PC-9 (cell line): ENCODE measurements around the gene XPNPEP3.

Experiments used
- CTCF ChIP-seq: fragments of 200-600 bp; sonication (generic); conservative IDR thresholded peaks from 2 replicates; pipeline ENCODE4 v1.6.1; 2017; ENCODE audit warnings: mixed run types, antibody characterized with exemption, mild to moderate bottlenecking, moderate library complexity
- EZH2 ChIP-seq: fragments of 200-600 bp; sonication (generic); IDR thresholded peaks from 2 replicates; pipeline ENCODE4 v1.8.0; 2017; ENCODE audit warnings: antibody characterized with exemption, low read depth

GRCh38 chr22:40894417-40894816 lies 37.5 kb downstream of the XPNPEP3 start:
- TF ChIP-seq CTCF = no peak
- no peak for TF ChIP-seq EZH2
